Ishikawa (cell line): ENCODE measurements around the gene HEATR3.

Source experiments
- CEBPB ChIP-seq: IDR thresholded peaks from 2 replicates; pipeline ENCODE4 v1.6.1; 2012
- CREB1 ChIP-seq: IDR thresholded peaks from 2 replicates; pipeline ENCODE4 v1.6.1; 2012; ENCODE audit warnings: low read depth
- EGR1 ChIP-seq: IDR thresholded peaks from 2 replicates; pipeline ENCODE4 v1.6.1; 2012
- EP300 ChIP-seq: IDR thresholded peaks from 2 replicates; pipeline ENCODE4 v1.6.1; 2012; ENCODE audit warnings: borderline replicate concordance
- FOXM1 ChIP-seq: IDR thresholded peaks from 2 replicates; pipeline ENCODE4 v1.6.1; 2012; ENCODE audit warnings: low read depth, borderline replicate concordance
- RAD21 ChIP-seq: IDR thresholded peaks from 2 replicates; pipeline ENCODE4 v1.6.1; 2012; ENCODE audit warnings: low read depth
- REST ChIP-seq: IDR thresholded peaks from 2 replicates; pipeline ENCODE4 v1.6.1; 2012; ENCODE audit warnings: low read depth, mild to moderate bottlenecking
- TCF12 ChIP-seq: IDR thresholded peaks from 2 replicates; pipeline ENCODE4 v1.6.1; 2012; ENCODE audit warnings: low read depth
- TF ChIP-seq, protein P1 (sequence below): IDR thresholded peaks from 2 replicates; pipeline ENCODE4 v1.6.1; 2012

- TF ChIP-seq RAD21: no peak
- no peak for TF ChIP-seq REST
- no peak for TF ChIP-seq CEBPB
- TF ChIP-seq EGR1: no peak
- TF ChIP-seq TCF12: no peak
- TF ChIP-seq EP300: no peak
- no peak for TF ChIP-seq FOXM1
- no peak for TF ChIP-seq CREB1
- TF ChIP-seq, protein P1, sequence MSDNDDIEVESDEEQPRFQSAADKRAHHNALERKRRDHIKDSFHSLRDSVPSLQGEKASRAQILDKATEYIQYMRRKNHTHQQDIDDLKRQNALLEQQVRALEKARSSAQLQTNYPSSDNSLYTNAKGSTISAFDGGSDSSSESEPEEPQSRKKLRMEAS: no peak
Observed at GRCh38 chr16:50068550-50068949, 2.8 kb downstream of the HEATR3 start.
